ENCODE data around the gene IZUMO1.
"Not testable (repeated sequence)": the region's sequence is repeated elsewhere in the genome, so short reads cannot be mapped to it uniquely, and the experiment has no call there.

IZUMO1 gene

DNA sequence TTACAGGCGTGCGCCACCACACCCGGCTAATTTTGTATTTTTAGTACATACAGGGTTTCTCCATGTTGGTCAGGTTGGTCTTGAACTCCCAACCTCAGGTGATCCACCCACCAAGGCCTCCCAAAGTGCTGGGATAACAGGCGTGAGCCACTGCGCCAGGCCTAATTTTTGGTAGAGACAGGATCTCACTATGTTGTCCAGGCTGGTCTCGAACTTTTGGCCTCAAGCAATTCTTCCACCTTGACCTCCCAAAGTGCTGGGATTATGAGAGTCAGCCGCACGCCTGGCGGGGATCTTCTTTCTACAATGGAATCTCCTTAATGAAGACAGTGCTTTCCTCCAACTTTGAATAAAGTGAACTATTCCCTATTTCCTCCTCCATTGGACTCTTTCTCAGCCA, 12.1 kb downstream of the IZUMO1 start:
- no peaks in the 10 kb centered on the region for H3K9me3 Mint-ChIP-seq
- peaks cover 4% of the 10 kb centered on the region for H3K4me1 Mint-ChIP-seq (ENCODE audit: low read depth)
- no peaks in the 10 kb centered on the region for H3K36me3 Mint-ChIP-seq (ENCODE audit: low read depth)
- no peaks in the 10 kb centered on the region for H3K27me3 Mint-ChIP-seq
- no peak for DNase-seq
- H3K4me3 Mint-ChIP-seq: no peak overlapping the region
- H3K27ac Mint-ChIP-seq: no peak overlapping the region

DNA sequence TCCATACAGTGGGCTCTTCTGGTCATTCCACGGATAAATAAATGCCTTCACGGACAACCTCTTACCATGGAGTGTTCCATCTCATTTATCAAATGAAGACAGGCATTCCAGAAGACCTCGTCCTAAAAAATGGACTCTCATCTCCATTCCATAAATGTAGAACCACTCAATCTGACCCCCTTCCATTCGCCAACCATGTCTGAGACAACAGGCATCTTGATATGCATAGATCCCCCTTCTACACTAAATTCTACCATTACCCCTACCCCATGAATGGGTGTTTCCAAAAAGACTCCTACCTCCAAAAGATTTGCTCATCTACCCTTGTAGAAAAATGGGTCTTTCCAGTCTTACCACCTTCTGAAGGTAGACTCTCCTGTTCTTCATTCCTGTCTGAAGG, 15.3 kb downstream of the IZUMO1 start:
- Mint-ChIP-seq H3K36me3 (ENCODE audit: low read depth) (peaks cover 4% of the 10 kb centered on the region), H3K9me3 (peaks cover 5% of the 10 kb centered on the region)

DNA sequence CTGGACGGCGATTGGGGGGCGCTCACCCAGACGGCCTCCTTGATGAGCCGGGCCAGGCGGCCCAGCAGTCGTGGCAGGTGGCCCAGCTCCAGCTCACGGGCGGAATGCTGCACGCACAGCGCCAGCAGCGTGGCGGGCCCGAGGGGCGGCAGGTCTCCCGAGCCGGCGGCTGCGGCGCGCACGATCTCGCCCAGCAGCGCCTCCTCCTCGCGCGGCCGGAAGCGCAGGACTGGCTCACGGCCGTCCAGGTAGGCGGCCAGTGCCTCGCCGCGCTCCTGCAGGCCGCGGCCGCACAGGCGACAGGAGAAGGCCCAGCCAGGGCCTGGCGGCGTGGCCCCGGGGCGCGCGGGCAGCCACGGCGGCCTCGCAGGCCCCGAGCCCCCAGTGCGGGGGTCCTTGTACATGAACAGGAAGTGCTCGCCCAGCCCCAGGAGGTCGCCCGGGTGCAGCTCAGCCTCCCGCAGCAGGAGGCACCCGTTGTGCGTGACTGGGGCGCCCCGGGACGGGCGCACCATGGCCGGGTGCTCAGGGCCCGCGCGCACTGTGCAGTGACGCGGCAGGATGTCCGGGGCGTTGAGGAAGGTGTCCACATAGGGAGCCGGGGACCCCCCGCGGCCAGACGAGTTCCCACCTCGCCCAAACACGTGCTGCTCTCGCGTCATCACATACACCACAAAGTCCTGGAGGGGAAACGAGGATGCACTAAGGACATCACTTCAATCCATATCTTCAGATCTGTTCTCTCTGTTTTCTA, 17.6 kb downstream of the IZUMO1 start:
- H3K9me3 Mint-ChIP-seq: peaks cover 16% of the 10 kb centered on the region
- H3K27ac Mint-ChIP-seq: no peak overlapping the region
- peaks cover 17% of the 10 kb centered on the region for H3K4me1 Mint-ChIP-seq (ENCODE audit: low read depth)
- no peak overlapping the region for H3K4me3 Mint-ChIP-seq
- DNase-seq: no peak
- H3K36me3 Mint-ChIP-seq (ENCODE audit: low read depth): peaks cover 13% of the 10 kb centered on the region
- no peaks in the 10 kb centered on the region for H3K27me3 Mint-ChIP-seq

More for the DNA sequence above, 15.3 kb downstream of the IZUMO1 start:
- peaks cover 3% of the 10 kb centered on the region for H3K4me1 Mint-ChIP-seq (ENCODE audit: low read depth)
- H3K4me3 Mint-ChIP-seq: no peak overlapping the region
- DNase-seq: no peak
- H3K27me3 Mint-ChIP-seq: no peaks in the 10 kb centered on the region
- no peak overlapping the region for H3K27ac Mint-ChIP-seq

DNA sequence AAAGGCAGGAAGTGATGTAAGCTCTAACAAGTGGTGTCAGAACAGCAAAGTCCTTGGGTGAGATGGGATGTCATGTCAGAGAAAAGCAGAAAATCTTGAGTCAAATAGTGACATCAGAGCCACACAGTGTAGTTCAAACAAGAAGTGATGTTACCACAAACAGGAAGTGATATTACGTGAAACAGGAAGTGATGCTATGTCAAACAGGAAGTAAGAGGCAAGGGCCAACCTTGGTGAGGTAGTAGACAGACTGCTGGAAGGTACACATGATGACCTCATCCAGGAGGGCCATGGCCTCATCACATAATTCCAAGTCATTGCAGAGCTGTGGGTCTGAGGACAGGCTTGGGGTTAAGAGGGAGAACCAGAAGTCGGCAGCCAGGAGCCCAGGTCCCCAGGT, 20.2 kb downstream of the IZUMO1 start:
- H3K9me3 Mint-ChIP-seq: peaks cover 16% of the 10 kb centered on the region
- H3K4me3 Mint-ChIP-seq: no peak overlapping the region
- H3K27ac Mint-ChIP-seq: peak overlapping the region; percentile 54
- DNase-seq: peak; percentile 43
- H3K36me3 Mint-ChIP-seq (ENCODE audit: low read depth): peaks cover 13% of the 10 kb centered on the region
- no peaks in the 10 kb centered on the region for H3K27me3 Mint-ChIP-seq
- H3K4me1 Mint-ChIP-seq (ENCODE audit: low read depth): peaks cover 20% of the 10 kb centered on the region

DNA sequence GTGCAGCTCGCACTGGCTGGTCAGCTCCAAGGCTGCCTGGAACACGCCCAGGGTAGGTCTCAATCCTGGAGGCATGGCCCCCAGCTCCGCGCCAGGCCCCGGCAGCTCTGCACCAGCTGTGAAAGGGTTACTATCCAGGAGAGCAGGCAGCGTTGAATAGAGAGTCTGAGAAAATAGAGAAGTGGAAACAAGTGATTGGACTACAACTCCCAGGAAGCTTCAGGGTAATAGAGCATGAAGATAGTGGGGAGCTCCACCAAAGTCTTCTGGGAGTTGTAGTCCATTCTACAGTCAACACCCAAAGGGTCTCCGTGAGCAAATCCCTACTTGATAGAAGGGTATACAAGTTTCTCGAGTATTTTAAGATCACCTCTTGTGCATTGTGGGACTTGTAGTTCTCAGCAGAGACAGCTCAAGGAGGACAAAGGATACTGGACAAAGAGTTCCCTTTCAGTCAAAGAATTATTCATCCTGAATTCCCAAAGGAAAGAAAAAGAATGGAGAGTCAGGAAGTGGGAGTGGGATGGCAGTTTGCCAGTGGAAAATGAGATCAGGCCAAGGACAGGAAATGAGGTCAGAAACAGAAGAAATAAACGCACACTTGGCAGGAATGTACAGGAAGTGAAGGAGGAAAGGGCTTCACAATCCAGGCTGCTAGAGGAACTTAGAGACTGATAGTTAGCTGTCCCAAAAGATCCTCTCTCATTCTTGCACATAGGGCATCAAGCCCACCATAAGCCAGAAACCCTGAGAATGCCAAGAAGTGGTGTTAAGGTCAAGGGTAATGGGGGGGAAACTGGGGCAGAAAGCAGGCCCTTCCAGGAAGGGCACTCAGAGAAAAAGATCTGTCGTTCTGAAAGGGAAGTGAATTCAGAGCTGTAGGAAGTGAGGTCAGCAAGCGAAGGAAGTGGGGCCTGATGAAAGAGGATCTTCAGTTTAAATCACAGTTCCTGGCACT, 21.6 kb downstream of the IZUMO1 start:
- H3K4me3 Mint-ChIP-seq: no peak overlapping the region
- peaks cover 15% of the 10 kb centered on the region for H3K36me3 Mint-ChIP-seq (ENCODE audit: low read depth)
- no peaks in the 10 kb centered on the region for H3K27me3 Mint-ChIP-seq
- H3K4me1 Mint-ChIP-seq (ENCODE audit: low read depth): peaks cover 32% of the 10 kb centered on the region
- H3K27ac Mint-ChIP-seq: peak overlapping the region; percentile 92
- peak; percentile 53 for DNase-seq
- H3K9me3 Mint-ChIP-seq: peaks cover 16% of the 10 kb centered on the region

DNA sequence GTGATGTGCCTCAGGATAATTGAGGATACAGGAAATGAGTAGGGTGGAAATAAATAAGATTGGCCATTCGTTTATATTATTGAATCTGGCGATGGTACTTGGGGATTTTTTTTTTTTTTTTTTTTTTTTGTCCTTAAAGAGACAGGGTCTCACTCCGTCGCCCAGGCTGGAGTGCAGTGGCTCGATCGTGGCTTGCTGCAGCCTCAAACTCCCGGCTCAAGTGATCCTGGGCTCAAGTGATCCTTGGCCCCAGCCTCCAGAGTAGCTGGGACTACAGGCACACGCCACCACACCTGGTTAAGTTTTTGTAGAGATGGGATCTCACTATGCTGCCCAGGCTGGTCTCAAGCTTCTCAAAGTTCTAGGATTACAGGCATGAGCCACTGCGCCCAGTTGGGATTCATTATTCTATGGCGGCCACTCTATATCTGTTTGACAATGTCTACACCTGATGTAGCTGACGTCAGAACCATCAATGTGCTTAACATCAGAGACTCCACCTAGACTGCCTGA, 24.5 kb downstream of the IZUMO1 start:
- peaks cover 15% of the 10 kb centered on the region for H3K36me3 Mint-ChIP-seq (ENCODE audit: low read depth)
- peaks cover 16% of the 10 kb centered on the region for H3K9me3 Mint-ChIP-seq
- H3K27ac Mint-ChIP-seq: no peak overlapping the region
- peaks cover 32% of the 10 kb centered on the region for H3K4me1 Mint-ChIP-seq (ENCODE audit: low read depth)
- H3K4me3 Mint-ChIP-seq: peak overlapping the region; percentile 4
- no peak for DNase-seq
- no peaks in the 10 kb centered on the region for H3K27me3 Mint-ChIP-seq

GRCh38 chr19:48720613-48721296, 26.0 kb downstream of the IZUMO1 start:
- DNase-seq: peak; percentile 91
- peak overlapping the region; percentile 98 for H3K27ac Mint-ChIP-seq
- peak overlapping the region; percentile 86 for H3K4me3 Mint-ChIP-seq
- peaks cover 8% of the 10 kb centered on the region for H3K36me3 Mint-ChIP-seq (ENCODE audit: low read depth)
- H3K9me3 Mint-ChIP-seq: peaks cover 9% of the 10 kb centered on the region
- peaks cover 25% of the 10 kb centered on the region for H3K4me1 Mint-ChIP-seq (ENCODE audit: low read depth)
- no peaks in the 10 kb centered on the region for H3K27me3 Mint-ChIP-seq

DNA sequence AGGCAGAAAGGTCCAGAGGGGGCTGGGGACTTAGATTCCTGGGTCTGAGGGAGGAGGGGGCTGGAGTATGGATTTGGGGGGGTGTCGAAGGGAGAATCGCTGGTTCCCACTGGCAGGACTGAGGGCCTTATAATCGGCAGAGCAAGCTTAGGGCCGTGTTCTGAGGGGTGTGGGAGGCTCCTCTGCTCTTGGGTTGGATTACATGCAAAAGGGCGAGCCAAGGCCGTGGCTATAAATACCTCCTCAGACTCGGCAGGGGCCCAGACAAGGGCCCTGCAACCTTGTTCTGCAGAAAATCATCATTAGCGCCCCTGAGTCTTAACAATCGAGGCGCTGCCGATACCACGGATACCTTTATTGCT, 26.5 kb downstream of the IZUMO1 start:
- Mint-ChIP-seq H3K36me3 (ENCODE audit: low read depth) (peaks cover 4% of the 10 kb centered on the region), H3K27ac (peak overlapping the region; percentile 98), H3K4me3 (peak overlapping the region; percentile 86), H3K27me3 (no peaks in the 10 kb centered on the region), H3K4me1 (ENCODE audit: low read depth) (peaks cover 22% of the 10 kb centered on the region), H3K9me3 (peaks cover 6% of the 10 kb centered on the region)
- DNase-seq: no peak

GRCh38 chr19:48719263-48720171, 27.2 kb downstream of the IZUMO1 start, which contains the start of gene MAMSTR:
Gene MAMSTR (minus strand): TSS chr19:48719725. CDS start chr19:48719031, 694 bp downstream.
- Mint-ChIP-seq H3K27ac (peak within 1 kb of the TSS; percentile 98), H3K4me3 (peak within 1 kb of the TSS; percentile 86), H3K27me3 (no peaks in the 10 kb centered on the region), H3K36me3 (ENCODE audit: low read depth) (peaks cover 2% of the 10 kb centered on the region), H3K4me1 (ENCODE audit: low read depth) (peaks cover 22% of the 10 kb centered on the region), H3K9me3 (no peaks in the 10 kb centered on the region)
- no peak for DNase-seq

GRCh38 chr19:48718711-48719231, 27.9 kb downstream of the IZUMO1 start:
- no peak overlapping the region for H3K27ac Mint-ChIP-seq

DNA sequence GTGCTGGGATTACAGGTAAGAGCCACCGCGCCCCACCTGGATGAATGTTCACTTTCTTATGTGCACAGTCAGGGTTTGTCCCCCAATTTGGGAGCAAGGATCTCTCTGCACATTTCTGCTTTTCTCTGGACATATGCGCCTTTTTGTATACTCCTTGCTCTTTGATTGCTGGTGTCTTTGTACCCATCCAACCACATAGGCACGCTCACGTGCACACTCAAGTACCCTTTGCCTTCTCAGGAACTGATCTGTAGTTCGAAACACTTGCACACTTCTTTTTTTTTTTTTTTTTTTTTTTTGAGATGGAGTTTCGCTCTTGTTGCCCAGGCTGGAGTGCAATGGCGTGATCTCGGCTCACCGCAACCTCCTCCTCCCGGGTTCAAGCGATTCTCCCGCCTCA, 28.6 kb downstream of the IZUMO1 start:
- not testable (repeated sequence) for H3K27me3 Mint-ChIP-seq; H3K4me3 Mint-ChIP-seq; H3K36me3 Mint-ChIP-seq (ENCODE audit: low read depth); DNase-seq; H3K27ac Mint-ChIP-seq; H3K9me3 Mint-ChIP-seq
- peaks cover 28% of the 10 kb centered on the region for H3K4me1 Mint-ChIP-seq (ENCODE audit: low read depth)

More at GRCh38 chr19:48718711-48719231, 27.9 kb downstream of the IZUMO1 start:
- no peak for DNase-seq
- Mint-ChIP-seq H3K4me3 (no peak overlapping the region), H3K36me3 (ENCODE audit: low read depth) (peaks cover 2% of the 10 kb centered on the region), H3K9me3 (no peaks in the 10 kb centered on the region), H3K27me3 (no peaks in the 10 kb centered on the region), H3K4me1 (ENCODE audit: low read depth) (peaks cover 23% of the 10 kb centered on the region)

- Mint-ChIP-seq H3K9me3 (no peaks in the 10 kb centered on the region), H3K4me3 (no peak overlapping the region)
- no peak for DNase-seq
Measured at GRCh38 chr19:48716562-48717291, 30.0 kb downstream of the IZUMO1 start.

More at GRCh38 chr19:48716562-48717291, 30.0 kb downstream of the IZUMO1 start:
- no peak overlapping the region for H3K27ac Mint-ChIP-seq
- peaks cover 2% of the 10 kb centered on the region for H3K36me3 Mint-ChIP-seq (ENCODE audit: low read depth)
- no peaks in the 10 kb centered on the region for H3K27me3 Mint-ChIP-seq
- peaks cover 30% of the 10 kb centered on the region for H3K4me1 Mint-ChIP-seq (ENCODE audit: low read depth)

All from activated T-cell treated with anti-CD3 and anti-CD28 coated beads, Interleukin-2, amount 50 U/mL, for 24 hours (primary cell).